ENCODE data around the gene HPSE2. TPM values are rescaled to one million over a fixed set of nuclear protein-coding genes. Genes with fewer than 3 reads are reported as not detected.

Gene HPSE2
- polyA plus RNA-seq, 1 of the 3 experiments (the other 2 are of a cell fraction): not detected

- Histone ChIP-seq H3K27me3 (ENCODE audit: insufficient read depth) (no peaks in the 10 kb centered on the region), H3K4me1 (ENCODE audit: control insufficient read depth in 1 of 2, insufficient read depth in 2 of 2, low read depth in 1 of 2, low read length in 1 of 2) (no peaks in the 10 kb centered on the region), H3K4me3 (ENCODE audit: low read depth in 2 of 2, low read length in 1 of 2) (no peak overlapping the region), H3K27ac (ENCODE audit: low read depth in 2 of 2, low read length in 1 of 2) (no peak overlapping the region), H3K4me2 (no peak overlapping the region), H4K20me1 (ENCODE audit: insufficient read depth) (no peaks in the 10 kb centered on the region), H3K9me2 (no peaks in the 10 kb centered on the region), H3K9me3 (no peaks in the 10 kb centered on the region), H3K9ac (no peak overlapping the region), H3K36me3 (replicated peaks in 1 of 2; ENCODE audit: control insufficient read depth in 1 of 2, insufficient read depth in 2 of 2, low read length in 1 of 2) (no peaks in the 10 kb centered on the region), H2AFZ (ENCODE audit: low read depth) (no peak overlapping the region), H3K79me2 (ENCODE audit: insufficient read depth) (no peaks in the 10 kb centered on the region), H3F3A (replicated peaks; ENCODE audit: insufficient read depth) (no peaks in the 10 kb centered on the region)
- TF ChIP-seq ELF1 (IDR thresholded peaks at IDR 0.05) (no peak), GABPA (IDR thresholded peaks at IDR 0.05; ENCODE audit: low read depth) (no peak), TAF1 (IDR thresholded peaks at IDR 0.05; ENCODE audit: borderline replicate concordance, low read depth, low read length) (no peak), ZBTB33 (IDR thresholded peaks at IDR 0.05; ENCODE audit: borderline replicate concordance, low read depth) (no peak), FOXJ3 (CRISPR knock-in tag; IDR thresholded peaks at IDR 0.05) (no peak), JUND (IDR thresholded peaks at IDR 0.05) (no peak), FOSL2 (IDR thresholded peaks at IDR 0.05; ENCODE audit: borderline replicate concordance, low read depth) (no peak), EZH2phosphoT487 (IDR thresholded peaks at IDR 0.05; ENCODE audit: borderline replicate concordance, low read depth) (no peak), MAX (IDR thresholded peaks at IDR 0.05; ENCODE audit: low read depth) (no peak), IRF3 (IDR thresholded peaks at IDR 0.05; ENCODE audit: low read depth, low read length) (no peak), RFX5 (IDR thresholded peaks at IDR 0.05; ENCODE audit: low read length) (no peak), CTCF (IDR thresholded peaks at IDR 0.05) (no peak), USF1 (IDR thresholded peaks at IDR 0.05; ENCODE audit: borderline replicate concordance, low read depth) (no peak), FOXM1 (IDR thresholded peaks at IDR 0.05; ENCODE audit: low read depth) (no peak), RAD21 (IDR thresholded peaks at IDR 0.05; ENCODE audit: low read length) (no peak), MEF2A (IDR thresholded peaks at IDR 0.05; ENCODE audit: borderline replicate concordance, low read depth) (no peak), TCF12 (IDR thresholded peaks at IDR 0.05) (no peak), GATA2 (CRISPR knock-in tag; IDR thresholded peaks at IDR 0.05) (no peak)
- POLR2A ChIA-PET: no interaction called here
- no peak for DNase-seq
- WGBS (ENCODE audit: low lambda C conversion rate): 13% methylated on average over 2 of the region's 2 CpGs
- CTCF ChIA-PET: no interaction called here
These were observed 541.6 kb downstream of the HPSE2 start for GRCh38 chr10:98694014-98694413.

Measured in SK-N-SH (cell line).